Limb (tissue), 2 donors: ENCODE results near the gene PEX5L.

ENCODE experiments used
- DNase-seq, 2 donors: peaks; one replicate each; pipeline ENCODE4 v3.0.0-alpha.2; 2016; ENCODE audit errors: extremely low spot score in 2 of 2

Gene PEX5L

GRCh38 chr3:179956416-179956830 lies 80.3 kb downstream of the PEX5L start:
- no peak for DNase-seq

DNA sequence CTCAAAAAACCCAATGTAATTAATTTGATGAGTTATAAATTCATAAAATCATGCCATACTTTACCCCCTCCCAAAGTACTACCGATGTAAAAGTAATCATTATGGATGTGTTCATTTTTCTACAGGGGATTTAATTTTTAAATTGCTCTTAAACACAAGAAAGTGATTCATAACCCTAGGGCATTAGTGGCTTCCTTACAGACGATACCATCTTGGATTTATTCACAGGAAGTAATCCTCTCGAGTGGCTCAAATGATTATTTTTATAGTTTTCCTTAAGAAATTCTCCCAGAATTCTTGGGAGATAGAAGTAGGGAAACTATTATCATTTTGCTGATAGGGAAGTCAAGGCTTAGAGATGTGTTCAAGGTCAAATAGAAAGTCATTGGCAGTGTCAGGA lies 80.9 kb downstream of the PEX5L start:
- DNase-seq: no peak

DNA sequence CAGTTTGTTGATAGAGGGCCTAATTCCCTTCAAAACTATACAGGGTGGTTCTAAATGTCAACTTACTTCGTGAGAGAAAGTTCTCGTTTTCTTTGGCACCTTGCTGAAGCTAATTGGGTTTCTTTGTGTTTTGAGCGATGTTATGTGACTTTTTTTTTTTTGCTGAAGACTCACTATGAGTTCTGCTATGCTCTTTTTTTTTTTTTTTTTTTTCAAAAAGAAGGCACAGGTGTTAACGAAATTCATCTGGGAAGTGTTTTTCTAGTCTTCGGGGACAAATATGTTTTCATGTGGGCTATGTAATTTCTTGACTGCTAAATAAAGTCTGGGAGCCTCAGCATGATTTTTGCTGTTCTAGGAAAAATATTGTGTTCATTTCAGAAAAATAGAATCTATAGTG lies 81.5 kb downstream of the PEX5L start:
- no peak for DNase-seq

DNA sequence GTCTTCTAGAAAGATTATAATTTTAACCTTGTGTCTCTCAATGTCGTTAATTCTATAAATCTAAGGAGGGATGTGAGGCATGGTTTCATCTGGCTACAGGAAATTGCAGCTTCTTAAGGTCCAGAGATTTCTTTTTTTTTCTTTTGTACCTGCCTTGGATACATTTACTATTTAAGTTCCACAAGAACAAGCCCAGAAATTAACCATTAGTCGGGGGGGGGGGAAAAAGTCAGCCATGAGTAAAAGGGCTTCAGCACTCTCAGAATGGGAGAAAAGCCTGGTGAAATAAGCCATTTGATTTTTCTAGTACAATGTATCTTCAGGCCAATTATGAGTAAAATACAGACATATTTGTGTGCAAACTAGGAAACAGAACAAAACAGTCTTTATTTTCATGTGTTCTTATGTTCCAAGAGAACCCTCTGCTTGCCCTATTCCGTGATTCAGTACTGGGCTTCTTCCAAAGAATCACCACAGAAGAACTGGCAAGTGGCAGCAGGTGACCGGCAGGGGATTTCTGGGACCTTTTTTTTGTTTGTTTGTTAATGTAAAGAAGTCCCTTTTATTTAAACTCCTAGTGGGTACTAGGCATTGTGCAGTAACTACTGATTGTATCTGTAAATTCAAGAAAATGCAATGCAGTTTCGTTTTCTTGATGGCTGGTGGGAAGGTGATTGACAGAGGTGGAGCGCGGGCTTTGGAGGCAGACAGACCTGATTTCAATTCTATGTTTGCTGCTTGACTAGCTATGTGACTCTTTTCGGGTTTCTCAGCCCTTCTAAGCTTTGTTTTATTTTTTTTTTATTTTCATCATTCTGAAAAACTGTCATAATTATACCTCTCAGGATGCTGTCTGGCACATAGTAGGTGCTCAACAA lies 82.5 kb downstream of the PEX5L start:
- DNase-seq: no peak

GRCh38 chr3:179950840-179951239 lies 85.9 kb downstream of the PEX5L start:
- no peak for DNase-seq

- DNase-seq: no peak
Measured at GRCh38 chr3:179949869-179950268, 86.9 kb downstream of the PEX5L start.

DNA sequence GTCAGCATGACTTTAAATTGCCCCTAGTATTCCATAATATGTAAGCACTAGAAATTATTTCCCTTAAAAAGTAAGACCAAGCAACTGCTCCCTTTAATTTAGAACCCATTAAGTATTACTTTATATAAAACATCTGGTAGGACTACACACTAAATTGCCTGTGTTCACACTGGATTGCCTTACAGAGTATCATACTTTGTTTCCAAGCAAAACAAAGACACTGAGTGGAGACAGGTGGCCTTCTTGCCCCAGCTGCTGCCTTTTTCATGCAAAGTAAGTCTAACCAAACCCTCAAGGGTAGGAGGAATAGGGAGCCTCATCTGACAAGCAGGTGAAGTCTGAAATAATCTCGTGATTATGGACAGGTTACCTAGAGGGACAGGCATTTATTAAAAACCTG lies 87.3 kb downstream of the PEX5L start:
- DNase-seq: no peak

- no peak for DNase-seq
Measured at GRCh38 chr3:179948740-179949139, 88.0 kb downstream of the PEX5L start.

- DNase-seq: no peak
Measured at GRCh38 chr3:179945569-179945968, 91.2 kb downstream of the PEX5L start.

DNA sequence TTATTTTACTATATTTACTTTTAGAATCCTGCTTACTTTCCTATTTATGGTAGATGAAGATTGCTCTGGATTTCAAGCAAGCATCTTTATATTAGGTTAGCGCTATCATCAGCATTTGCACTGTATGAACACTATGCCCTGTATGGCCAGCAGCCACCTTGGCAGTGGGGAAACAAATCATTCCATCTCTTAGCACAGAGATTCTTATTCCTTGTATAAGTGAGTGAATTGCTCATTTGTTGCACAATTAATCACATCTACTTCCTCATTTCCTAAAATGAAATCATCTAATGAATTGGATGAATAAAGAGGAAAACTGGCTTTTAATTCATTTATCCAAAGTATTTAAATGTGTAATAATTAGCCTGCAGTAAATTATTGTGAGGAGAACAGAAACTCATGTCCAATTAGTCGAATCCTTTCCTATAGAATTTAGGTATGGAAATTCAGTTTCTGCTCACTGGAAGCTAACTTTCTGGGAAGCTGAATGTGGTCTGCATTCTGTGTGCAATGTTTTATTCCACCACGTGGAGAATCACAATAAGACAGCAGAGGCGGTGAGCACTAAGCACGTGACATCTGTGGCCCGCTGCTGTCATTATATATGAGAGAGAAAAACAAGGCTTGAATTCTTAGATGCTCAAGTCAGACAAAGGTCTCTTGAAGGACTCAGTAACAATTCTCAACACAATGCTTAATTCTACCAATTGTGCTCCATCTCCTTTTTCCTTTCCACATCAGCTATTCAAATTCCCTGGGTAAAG lies 93.4 kb downstream of the PEX5L start:
- no peak for DNase-seq

- DNase-seq: no peak
Measured at GRCh38 chr3:179942553-179943075, 94.1 kb downstream of the PEX5L start.

GRCh38 chr3:179935710-179936109 lies 101.0 kb downstream of the PEX5L start:
- DNase-seq: no peak

DNA sequence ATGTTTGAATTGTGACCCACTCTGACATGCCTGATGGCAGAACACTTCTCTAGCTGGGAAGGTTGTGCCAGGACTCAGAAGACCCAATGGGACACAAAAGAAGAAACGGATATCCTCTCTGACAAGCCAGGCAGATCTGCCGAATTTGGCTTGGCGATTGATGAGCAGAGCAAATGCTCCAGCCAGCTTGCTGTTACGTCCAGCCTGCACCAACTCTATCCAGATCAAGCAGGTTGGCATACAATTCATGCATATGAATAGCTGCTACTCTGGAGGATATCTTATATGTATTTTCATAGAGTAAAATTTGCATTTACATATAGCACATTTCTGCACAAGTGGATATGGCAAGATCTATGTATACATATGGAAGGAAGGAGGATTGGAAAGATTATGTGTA lies 102.8 kb downstream of the PEX5L start:
- DNase-seq: no peak

GRCh38 chr3:179933080-179933479 lies 103.7 kb downstream of the PEX5L start:
- no peak for DNase-seq

DNA sequence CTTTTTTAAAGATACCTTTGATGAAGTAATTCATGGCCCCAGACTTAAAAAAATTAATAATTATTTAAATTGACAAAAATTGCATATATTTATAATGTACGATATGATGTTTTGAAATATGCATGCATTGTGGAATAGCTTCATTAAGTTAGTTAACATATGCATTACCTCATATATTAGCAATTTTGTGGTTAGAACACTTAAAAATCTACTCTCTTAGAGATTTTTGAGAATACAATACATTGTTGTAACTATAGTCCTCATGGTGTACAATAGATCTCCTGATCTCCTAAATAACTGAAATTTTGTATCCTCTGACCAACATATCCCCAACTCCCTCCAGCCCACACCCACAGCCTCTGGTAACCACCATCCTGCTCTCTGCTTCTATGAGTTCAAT lies 104.1 kb downstream of the PEX5L start:
- DNase-seq: no peak

GRCh38 chr3:179929091-179929529 lies 107.6 kb downstream of the PEX5L start:
- peak; percentile 62 to 67 for DNase-seq

DNA sequence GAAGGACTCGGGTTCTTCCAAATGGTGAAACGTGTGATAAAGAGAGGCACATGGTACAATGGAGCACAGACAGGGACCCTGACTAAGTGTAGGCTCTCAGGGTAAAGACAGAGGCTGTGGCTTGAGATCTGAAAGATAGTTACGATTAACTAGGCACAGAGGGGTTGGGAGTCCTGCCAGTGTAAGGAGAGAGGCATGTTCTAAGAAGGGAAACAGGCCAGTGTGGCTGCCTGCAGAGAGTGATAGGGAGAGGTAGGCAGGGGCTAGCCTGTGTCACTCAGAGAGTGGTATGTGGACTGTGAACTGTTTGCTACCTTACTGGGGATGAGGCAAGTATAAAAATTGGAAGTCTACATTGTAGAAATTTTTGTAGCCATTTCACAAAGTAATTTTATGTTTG lies 109.5 kb downstream of the PEX5L start:
- DNase-seq: no peak

GRCh38 chr3:179921951-179922350 lies 114.8 kb downstream of the PEX5L start:
- DNase-seq: no peak

- DNase-seq: no peak
Measured at GRCh38 chr3:179921500-179921899, 115.2 kb downstream of the PEX5L start.

DNA sequence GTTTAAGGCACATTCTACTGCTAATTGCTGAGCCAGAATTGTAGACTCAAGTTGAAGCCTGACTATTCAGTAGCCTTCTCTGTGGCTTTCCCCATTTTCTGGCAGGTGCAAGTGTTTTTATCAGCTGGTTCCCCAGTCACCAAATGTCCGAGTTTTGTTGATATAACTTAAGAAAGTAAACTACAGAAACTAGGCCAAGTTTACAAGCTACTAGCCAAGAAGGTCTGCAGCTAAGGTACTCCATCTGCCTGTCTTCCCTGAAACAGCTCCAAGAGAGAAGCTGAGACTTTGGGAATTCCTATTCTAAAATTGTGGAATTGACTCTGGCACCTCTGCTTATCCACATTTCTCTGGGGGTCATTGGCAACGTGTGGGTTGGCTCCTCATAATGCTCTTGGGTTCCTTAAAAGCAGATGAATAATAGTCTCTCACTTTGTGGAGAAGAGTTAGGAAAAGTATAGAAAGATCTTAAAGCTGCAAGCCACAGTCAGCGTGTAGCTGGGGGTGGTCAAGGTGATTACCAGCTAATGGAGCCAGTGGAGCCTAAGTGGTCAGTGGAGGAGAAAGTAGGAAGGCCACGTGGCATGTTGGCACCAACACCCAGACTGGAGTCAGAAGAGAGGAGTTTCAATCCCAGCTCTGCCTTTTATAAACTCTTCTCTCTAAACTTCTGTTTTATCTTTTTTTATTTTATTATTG lies 128.8 kb downstream of the PEX5L start:
- DNase-seq: no peak

DNA sequence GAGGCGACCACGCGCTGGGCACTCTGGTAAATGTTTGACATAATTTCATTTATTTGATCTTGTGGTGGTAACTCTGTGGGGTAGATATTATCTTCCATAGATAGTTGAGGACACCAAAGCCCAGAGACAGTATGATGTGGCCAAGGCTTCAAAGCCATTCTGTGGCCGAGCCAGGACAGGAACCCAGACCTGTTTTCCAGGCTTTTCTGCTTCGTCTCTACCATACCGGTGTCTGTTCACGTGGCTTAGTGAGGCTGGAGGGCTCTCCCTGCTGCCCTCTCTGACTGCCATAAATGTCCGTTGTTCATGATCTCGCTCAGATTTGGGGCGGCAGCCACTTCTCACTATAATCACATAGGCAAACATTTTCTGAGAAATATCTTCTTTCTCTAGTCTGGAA lies 134.7 kb downstream of the PEX5L start:
- DNase-seq: no peak

DNA sequence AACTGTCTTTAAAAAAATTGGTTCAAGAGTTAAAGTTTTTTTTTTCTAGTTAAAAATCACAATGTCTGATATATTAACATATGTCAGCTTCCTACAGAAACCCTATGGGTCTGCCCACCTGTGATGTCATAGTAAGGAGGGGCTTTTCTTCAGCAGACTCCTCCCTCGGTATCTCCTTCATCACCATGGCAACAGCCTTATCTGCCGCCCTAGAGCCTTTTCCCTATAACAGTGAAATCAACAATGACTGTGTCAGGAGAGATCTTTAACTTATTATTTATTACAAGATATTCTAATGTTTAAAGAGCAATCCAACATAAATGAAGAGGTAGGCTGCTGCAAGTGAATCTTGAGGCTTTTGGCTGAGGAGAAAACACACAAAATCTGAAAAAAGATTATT lies 138.7 kb downstream of the PEX5L start:
- no peak for DNase-seq
